HEK293 (cell line): ENCODE data around the gene MSLN.

Source experiments
- EGR2 ChIP-seq: fragments of 450-650 bp; formaldehyde crosslinking; IDR thresholded peaks from 2 replicates; pipeline ENCODE4 v1.5.1; 2016; ENCODE audit warnings: low read depth, missing biosample characterization, missing genetic modification characterization
- KLF9 ChIP-seq: fragments of 450-650 bp; formaldehyde crosslinking; IDR thresholded peaks from 2 replicates; pipeline ENCODE4 v1.5.1; 2016; ENCODE audit warnings: missing biosample characterization, missing genetic modification characterization, low read depth
- OSR2 ChIP-seq: fragments of 450-650 bp; formaldehyde crosslinking; IDR thresholded peaks from 2 replicates; pipeline ENCODE4 v1.5.1; 2016; ENCODE audit warnings: missing biosample characterization, missing genetic modification characterization
- RBAK ChIP-seq: fragments of 450-650 bp; formaldehyde crosslinking; IDR thresholded peaks from 2 replicates; pipeline ENCODE4 v1.5.1; 2016; ENCODE audit warnings: missing biosample characterization, missing genetic modification characterization
- SALL2 ChIP-seq: fragments of 450-650 bp; formaldehyde crosslinking; IDR thresholded peaks from 2 replicates; pipeline ENCODE4 v1.5.0; 2017; ENCODE audit warnings: missing biosample characterization, mild to moderate bottlenecking, missing genetic modification characterization, borderline replicate concordance
- SCRT1 ChIP-seq: fragments of 450-650 bp; formaldehyde crosslinking; IDR thresholded peaks from 2 replicates; pipeline ENCODE4 v1.5.1; 2016; ENCODE audit warnings: missing biosample characterization, missing genetic modification characterization, borderline replicate concordance
- SP2 ChIP-seq: fragments of 450-650 bp; formaldehyde crosslinking; IDR thresholded peaks from 2 replicates; pipeline ENCODE4 v1.5.1; 2016; ENCODE audit warnings: missing biosample characterization, missing genetic modification characterization
- SP3 ChIP-seq: fragments of 450-650 bp; formaldehyde crosslinking; IDR thresholded peaks from 2 replicates; pipeline ENCODE4 v1.5.1; 2016; ENCODE audit warnings: missing biosample characterization, missing genetic modification characterization
- TRIM28 ChIP-seq: IDR thresholded peaks from 2 replicates; pipeline ENCODE4 v1.6.1; 2011; ENCODE audit warnings: low read length, control low read depth, borderline replicate concordance
- ZFP3 ChIP-seq: fragments of 450-650 bp; formaldehyde crosslinking; IDR thresholded peaks from 2 replicates; pipeline ENCODE4 v1.5.1; 2016; ENCODE audit warnings: low read depth, missing biosample characterization, missing genetic modification characterization
- ZIC2 ChIP-seq: fragments of 450-650 bp; formaldehyde crosslinking; IDR thresholded peaks from 2 replicates; pipeline ENCODE4 v1.5.1; 2016; ENCODE audit warnings: missing biosample characterization, missing genetic modification characterization
- ZNF138 ChIP-seq: fragments of 450-650 bp; formaldehyde crosslinking; IDR thresholded peaks from 2 replicates; pipeline ENCODE4 v1.5.1; 2016; ENCODE audit warnings: missing biosample characterization, missing genetic modification characterization, borderline replicate concordance
- ZNF146 ChIP-seq: fragments of 450-650 bp; formaldehyde crosslinking; IDR thresholded peaks from 2 replicates; pipeline ENCODE4 v1.5.1; 2016; ENCODE audit warnings: missing biosample characterization, missing genetic modification characterization
- ZNF175 ChIP-seq: fragments of 450-650 bp; formaldehyde crosslinking; IDR thresholded peaks from 2 replicates; pipeline ENCODE4 v1.5.1; 2016; ENCODE audit warnings: missing biosample characterization, missing genetic modification characterization
- ZNF184 ChIP-seq: fragments of 450-650 bp; IDR thresholded peaks from 2 replicates; pipeline ENCODE4 v1.5.1; 2018; ENCODE audit warnings: missing biosample characterization, mild to moderate bottlenecking, missing genetic modification characterization
- ZNF19 ChIP-seq: fragments of 450-650 bp; formaldehyde crosslinking; IDR thresholded peaks from 2 replicates; pipeline ENCODE4; 2016; ENCODE audit warnings: missing biosample characterization, missing genetic modification characterization, low read depth
- ZNF202 ChIP-seq: fragments of 450-650 bp; formaldehyde crosslinking; IDR thresholded peaks from 2 replicates; pipeline ENCODE4 v1.5.1; 2016; ENCODE audit warnings: missing biosample characterization, missing genetic modification characterization, borderline replicate concordance
- ZNF292 ChIP-seq: fragments of 450-650 bp; formaldehyde crosslinking; IDR thresholded peaks from 2 replicates; pipeline ENCODE4 v1.5.1; 2016; ENCODE audit warnings: low read depth, missing biosample characterization, missing genetic modification characterization, borderline replicate concordance
- ZNF354C ChIP-seq: fragments of 450-650 bp; formaldehyde crosslinking; IDR thresholded peaks from 2 replicates; pipeline ENCODE4 v1.5.1; 2016; ENCODE audit warnings: missing biosample characterization, missing genetic modification characterization, low read depth, borderline replicate concordance
- ZNF37A ChIP-seq: fragments of 450-650 bp; IDR thresholded peaks from 2 replicates; pipeline ENCODE4 v1.5.1; 2018; ENCODE audit warnings: missing biosample characterization, missing genetic modification characterization
- ZNF473 ChIP-seq: fragments of 450-650 bp; formaldehyde crosslinking; IDR thresholded peaks from 2 replicates; pipeline ENCODE4 v1.5.1; 2017; ENCODE audit warnings: missing biosample characterization, missing genetic modification characterization
- ZNF549 ChIP-seq: fragments of 450-650 bp; IDR thresholded peaks from 2 replicates; pipeline ENCODE4 v1.5.1; 2018; ENCODE audit warnings: missing biosample characterization, missing genetic modification characterization, mild to moderate bottlenecking, inconsistent platforms, moderate library complexity
- ZNF555 ChIP-seq: fragments of 450-650 bp; formaldehyde crosslinking; conservative IDR thresholded peaks from 2 replicates; pipeline ENCODE4 v1.5.1; 2017; ENCODE audit warnings: missing biosample characterization, mild to moderate bottlenecking, missing genetic modification characterization, inconsistent platforms
- ZNF664 ChIP-seq: fragments of 450-650 bp; formaldehyde crosslinking; IDR thresholded peaks from 2 replicates; pipeline ENCODE4 v1.5.1; 2016; ENCODE audit warnings: missing biosample characterization, missing genetic modification characterization
- ZNF677 ChIP-seq: fragments of 450-650 bp; IDR thresholded peaks from 2 replicates; pipeline ENCODE4 v1.5.0; 2018; ENCODE audit warnings: missing biosample characterization, mild to moderate bottlenecking, missing genetic modification characterization, moderate library complexity
- ZNF76 ChIP-seq: fragments of 450-650 bp; formaldehyde crosslinking; IDR thresholded peaks from 2 replicates; pipeline ENCODE4; 2016; ENCODE audit warnings: low read depth, missing biosample characterization, missing genetic modification characterization, borderline replicate concordance
- ZNF768 ChIP-seq: fragments of 450-650 bp; formaldehyde crosslinking; IDR thresholded peaks from 2 replicates; pipeline ENCODE4 v1.5.1; 2018; ENCODE audit warnings: missing biosample characterization, mild to moderate bottlenecking, missing genetic modification characterization
- ZNF830 ChIP-seq: fragments of 450-650 bp; IDR thresholded peaks from 2 replicates; pipeline ENCODE4 v1.5.0; 2018; ENCODE audit warnings: missing biosample characterization, missing genetic modification characterization, low read depth, mild to moderate bottlenecking, moderate library complexity
- TF ChIP-seq, protein P1 (sequence below): fragments of 450-650 bp; formaldehyde crosslinking; IDR thresholded peaks from 2 replicates; pipeline ENCODE4 v1.5.1; 2016; ENCODE audit warnings: missing biosample characterization, missing genetic modification characterization
- TF ChIP-seq, protein P2 (sequence below): fragments of 450-650 bp; formaldehyde crosslinking; optimal IDR thresholded peaks from 2 replicates; pipeline ENCODE3; 2016; ENCODE audit warnings: missing biosample characterization, mild to moderate bottlenecking, missing genetic modification characterization
- TF ChIP-seq, protein P3 (sequence below): fragments of 450-650 bp; formaldehyde crosslinking; IDR thresholded peaks from 2 replicates; pipeline ENCODE4 v1.5.1; 2017; ENCODE audit warnings: missing biosample characterization, missing genetic modification characterization
- TF ChIP-seq, protein P4 (sequence below): fragments of 450-650 bp; formaldehyde crosslinking; IDR thresholded peaks from 2 replicates; pipeline ENCODE4 v1.5.1; 2016; ENCODE audit warnings: missing biosample characterization, missing genetic modification characterization
- TF ChIP-seq, protein P5 (sequence below): fragments of 450-650 bp; formaldehyde crosslinking; IDR thresholded peaks from 2 replicates; pipeline ENCODE4 v1.5.1; 2016; ENCODE audit warnings: missing biosample characterization, missing genetic modification characterization
- TF ChIP-seq, protein P6 (sequence below): fragments of 450-650 bp; formaldehyde crosslinking; IDR thresholded peaks from 2 replicates; pipeline ENCODE4; 2016; ENCODE audit warnings: missing biosample characterization, missing genetic modification characterization

Gene MSLN

DNA sequence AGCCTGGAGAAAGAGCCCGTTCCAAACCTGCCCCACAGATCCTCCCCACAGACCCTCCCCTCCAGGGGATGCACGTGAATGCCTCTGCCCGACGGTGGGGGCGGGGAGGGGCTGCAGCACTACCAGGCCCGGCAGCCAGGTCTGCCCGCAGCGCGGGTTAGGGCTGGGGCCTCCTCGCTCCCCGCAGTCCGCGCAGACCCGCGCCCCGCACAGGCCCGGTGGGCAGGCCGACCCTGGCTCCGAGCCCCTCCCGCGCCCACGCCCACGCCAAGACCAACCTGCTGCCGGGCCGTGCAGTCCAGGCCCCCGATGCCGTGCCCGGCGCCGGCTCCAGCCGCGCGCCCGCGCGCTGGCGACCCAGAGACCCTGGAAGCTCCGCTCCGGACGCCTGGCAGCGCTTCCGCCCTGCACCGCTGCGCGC lies 27.5 kb downstream of the MSLN start, which contains the start of gene RPUSD1 (continued):
- TF ChIP-seq, protein P1, sequence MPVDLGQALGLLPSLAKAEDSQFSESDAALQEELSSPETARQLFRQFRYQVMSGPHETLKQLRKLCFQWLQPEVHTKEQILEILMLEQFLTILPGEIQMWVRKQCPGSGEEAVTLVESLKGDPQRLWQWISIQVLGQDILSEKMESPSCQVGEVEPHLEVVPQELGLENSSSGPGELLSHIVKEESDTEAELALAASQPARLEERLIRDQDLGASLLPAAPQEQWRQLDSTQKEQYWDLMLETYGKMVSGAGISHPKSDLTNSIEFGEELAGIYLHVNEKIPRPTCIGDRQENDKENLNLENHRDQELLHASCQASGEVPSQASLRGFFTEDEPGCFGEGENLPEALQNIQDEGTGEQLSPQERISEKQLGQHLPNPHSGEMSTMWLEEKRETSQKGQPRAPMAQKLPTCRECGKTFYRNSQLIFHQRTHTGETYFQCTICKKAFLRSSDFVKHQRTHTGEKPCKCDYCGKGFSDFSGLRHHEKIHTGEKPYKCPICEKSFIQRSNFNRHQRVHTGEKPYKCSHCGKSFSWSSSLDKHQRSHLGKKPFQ, result no peak
- TF ChIP-seq ZNF19 (tag by site-specific recombination) (no peak), ZNF146 (tag by site-specific recombination) (no peak), ZNF555 (tag by site-specific recombination) (no peak), ZNF175 (tag by site-specific recombination) (no peak), ZNF549 (tag by site-specific recombination) (no peak), ZNF138 (no peak), ZNF473 (tag by site-specific recombination) (no peak), RBAK (tag by site-specific recombination) (no peak), ZNF202 (tag by site-specific recombination) (no peak), SALL2 (tag by site-specific recombination) (no peak), SP2 (peak; percentile 50), ZNF354C (no peak), ZNF76 (tag by site-specific recombination) (no peak), ZNF184 (tag by site-specific recombination) (0 out of 2 replicates have a peak, but pooled peaks have one; percentile 17), EGR2 (tag by site-specific recombination) (no peak), SP3 (tag by site-specific recombination) (peak; percentile 35; the same call in 1 of the 2 replicates), ZNF664 (tag by site-specific recombination) (no peak), ZNF677 (tag by site-specific recombination) (0 out of 2 replicates have a peak, but pooled peaks have one; percentile 16), ZNF768 (tag by site-specific recombination) (no peak), ZNF830 (no peak), KLF9 (tag by site-specific recombination) (no peak), ZNF292 (no peak), SCRT1 (tag by site-specific recombination) (no peak), ZFP3 (tag by site-specific recombination) (no peak), TRIM28 (no peak), OSR2 (tag by site-specific recombination) (no peak), ZIC2 (tag by site-specific recombination) (no peak), ZNF37A (tag by site-specific recombination) (0 out of 2 replicates have a peak, but pooled peaks have one; percentile 26)
- TF ChIP-seq, protein P2, sequence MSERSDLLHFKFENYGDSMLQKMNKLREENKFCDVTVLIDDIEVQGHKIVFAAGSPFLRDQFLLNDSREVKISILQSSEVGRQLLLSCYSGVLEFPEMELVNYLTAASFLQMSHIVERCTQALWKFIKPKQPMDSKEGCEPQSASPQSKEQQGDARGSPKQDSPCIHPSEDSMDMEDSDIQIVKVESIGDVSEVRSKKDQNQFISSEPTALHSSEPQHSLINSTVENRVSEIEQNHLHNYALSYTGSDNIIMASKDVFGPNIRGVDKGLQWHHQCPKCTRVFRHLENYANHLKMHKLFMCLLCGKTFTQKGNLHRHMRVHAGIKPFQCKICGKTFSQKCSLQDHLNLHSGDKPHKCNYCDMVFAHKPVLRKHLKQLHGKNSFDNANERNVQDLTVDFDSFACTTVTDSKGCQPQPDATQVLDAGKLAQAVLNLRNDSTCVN, result no peak
- TF ChIP-seq, protein P3, sequence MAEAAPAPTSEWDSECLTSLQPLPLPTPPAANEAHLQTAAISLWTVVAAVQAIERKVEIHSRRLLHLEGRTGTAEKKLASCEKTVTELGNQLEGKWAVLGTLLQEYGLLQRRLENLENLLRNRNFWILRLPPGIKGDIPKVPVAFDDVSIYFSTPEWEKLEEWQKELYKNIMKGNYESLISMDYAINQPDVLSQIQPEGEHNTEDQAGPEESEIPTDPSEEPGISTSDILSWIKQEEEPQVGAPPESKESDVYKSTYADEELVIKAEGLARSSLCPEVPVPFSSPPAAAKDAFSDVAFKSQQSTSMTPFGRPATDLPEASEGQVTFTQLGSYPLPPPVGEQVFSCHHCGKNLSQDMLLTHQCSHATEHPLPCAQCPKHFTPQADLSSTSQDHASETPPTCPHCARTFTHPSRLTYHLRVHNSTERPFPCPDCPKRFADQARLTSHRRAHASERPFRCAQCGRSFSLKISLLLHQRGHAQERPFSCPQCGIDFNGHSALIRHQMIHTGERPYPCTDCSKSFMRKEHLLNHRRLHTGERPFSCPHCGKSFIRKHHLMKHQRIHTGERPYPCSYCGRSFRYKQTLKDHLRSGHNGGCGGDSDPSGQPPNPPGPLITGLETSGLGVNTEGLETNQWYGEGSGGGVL, result peak; percentile 18; the same call in 1 of the 2 replicates
- TF ChIP-seq, protein P4, sequence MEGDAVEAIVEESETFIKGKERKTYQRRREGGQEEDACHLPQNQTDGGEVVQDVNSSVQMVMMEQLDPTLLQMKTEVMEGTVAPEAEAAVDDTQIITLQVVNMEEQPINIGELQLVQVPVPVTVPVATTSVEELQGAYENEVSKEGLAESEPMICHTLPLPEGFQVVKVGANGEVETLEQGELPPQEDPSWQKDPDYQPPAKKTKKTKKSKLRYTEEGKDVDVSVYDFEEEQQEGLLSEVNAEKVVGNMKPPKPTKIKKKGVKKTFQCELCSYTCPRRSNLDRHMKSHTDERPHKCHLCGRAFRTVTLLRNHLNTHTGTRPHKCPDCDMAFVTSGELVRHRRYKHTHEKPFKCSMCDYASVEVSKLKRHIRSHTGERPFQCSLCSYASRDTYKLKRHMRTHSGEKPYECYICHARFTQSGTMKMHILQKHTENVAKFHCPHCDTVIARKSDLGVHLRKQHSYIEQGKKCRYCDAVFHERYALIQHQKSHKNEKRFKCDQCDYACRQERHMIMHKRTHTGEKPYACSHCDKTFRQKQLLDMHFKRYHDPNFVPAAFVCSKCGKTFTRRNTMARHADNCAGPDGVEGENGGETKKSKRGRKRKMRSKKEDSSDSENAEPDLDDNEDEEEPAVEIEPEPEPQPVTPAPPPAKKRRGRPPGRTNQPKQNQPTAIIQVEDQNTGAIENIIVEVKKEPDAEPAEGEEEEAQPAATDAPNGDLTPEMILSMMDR, result no peak
- TF ChIP-seq, protein P5, sequence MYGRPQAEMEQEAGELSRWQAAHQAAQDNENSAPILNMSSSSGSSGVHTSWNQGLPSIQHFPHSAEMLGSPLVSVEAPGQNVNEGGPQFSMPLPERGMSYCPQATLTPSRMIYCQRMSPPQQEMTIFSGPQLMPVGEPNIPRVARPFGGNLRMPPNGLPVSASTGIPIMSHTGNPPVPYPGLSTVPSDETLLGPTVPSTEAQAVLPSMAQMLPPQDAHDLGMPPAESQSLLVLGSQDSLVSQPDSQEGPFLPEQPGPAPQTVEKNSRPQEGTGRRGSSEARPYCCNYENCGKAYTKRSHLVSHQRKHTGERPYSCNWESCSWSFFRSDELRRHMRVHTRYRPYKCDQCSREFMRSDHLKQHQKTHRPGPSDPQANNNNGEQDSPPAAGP, result no peak
- TF ChIP-seq, protein P6, sequence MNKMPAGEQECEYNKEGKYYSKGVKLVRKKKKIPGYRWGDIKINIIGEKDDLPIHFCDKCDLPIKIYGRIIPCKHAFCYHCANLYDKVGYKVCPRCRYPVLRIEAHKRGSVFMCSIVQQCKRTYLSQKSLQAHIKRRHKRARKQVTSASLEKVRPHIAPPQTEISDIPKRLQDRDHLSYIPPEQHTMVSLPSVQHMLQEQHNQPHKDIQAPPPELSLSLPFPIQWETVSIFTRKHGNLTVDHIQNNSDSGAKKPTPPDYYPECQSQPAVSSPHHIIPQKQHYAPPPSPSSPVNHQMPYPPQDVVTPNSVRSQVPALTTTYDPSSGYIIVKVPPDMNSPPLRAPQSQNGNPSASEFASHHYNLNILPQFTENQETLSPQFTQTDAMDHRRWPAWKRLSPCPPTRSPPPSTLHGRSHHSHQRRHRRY (tag by site-specific recombination), result no peak
